HCT116 (cell line): Measurements from ENCODE around the gene DNAJC10.

Experiments
- ATF3 ChIP-seq: IDR thresholded peaks from 2 replicates; pipeline ENCODE4 v1.6.1; 2012
- CTCF ChIP-seq, 3 experiments: fragments of 200-600 bp in 1 of 3; sonication (generic) in 1 of 3; IDR thresholded peaks in 2 of 3; conservative IDR thresholded peaks in 1 of 3; 2 replicates each; pipeline ENCODE4 v1.5.1; 2012 to 2017; ENCODE audit warnings: low read depth in 2 of 3, low read length in 2 of 3, antibody characterized with exemption in 1 of 3, borderline replicate concordance in 1 of 3, control low read depth in 1 of 3, mild to moderate bottlenecking in 1 of 3, mixed read lengths in 1 of 3, mixed run types in 1 of 3, moderate library complexity in 1 of 3; ENCODE audit not compliant: insufficient read depth in 1 of 3
- EGR1 ChIP-seq: IDR thresholded peaks from 2 replicates; pipeline ENCODE4 v1.6.1; 2012; ENCODE audit warnings: low read depth
- EZH2 ChIP-seq: fragments of 200-600 bp; sonication (generic); IDR thresholded peaks from 2 replicates; pipeline ENCODE4 v1.6.1; 2017; ENCODE audit warnings: antibody characterized with exemption, mixed run types
- JUND ChIP-seq: IDR thresholded peaks from 2 replicates; pipeline ENCODE4 v1.6.1; 2012
- MAX ChIP-seq: IDR thresholded peaks from 2 replicates; pipeline ENCODE4 v1.6.1; 2012
- POLR2A ChIP-seq: IDR thresholded peaks from 2 replicates; pipeline ENCODE4 v1.7.0; 2011; ENCODE audit warnings: borderline replicate concordance; ENCODE audit not compliant: insufficient read depth, insufficient read length; ENCODE audit errors: extremely low read depth
- RAD21 ChIP-seq: IDR thresholded peaks from 2 replicates; pipeline ENCODE4 v1.6.1; 2012; ENCODE audit warnings: low read depth, mild to moderate bottlenecking
- SRF ChIP-seq: IDR thresholded peaks from 2 replicates; pipeline ENCODE4 v1.6.1; 2012; ENCODE audit warnings: low read depth
- ZFX ChIP-seq: fragments of 450-650 bp; IDR thresholded peaks from 2 replicates; pipeline ENCODE4 v1.6.1; 2017

GRCh38 chr2:182717416-182717815 lies 1.4 kb downstream of the DNAJC10 start:
- no peak for TF ChIP-seq RAD21
- no peak for TF ChIP-seq CTCF (IDR thresholded peaks at IDR 0.05 in 2 of 3, conservative IDR thresholded peaks at IDR 0.05 in 1 of 3; ENCODE audit: borderline replicate concordance in 1 of 3, insufficient read depth in 1 of 3, low read depth in 2 of 3, low read length in 2 of 3)
- TF ChIP-seq MAX, result no peak
- TF ChIP-seq JUND, result no peak
- TF ChIP-seq SRF, result no peak
- TF ChIP-seq EZH2, result no peak
- no peak for TF ChIP-seq ATF3
- TF ChIP-seq EGR1, result no peak
- TF ChIP-seq POLR2A, result no peak
- TF ChIP-seq ZFX, result no peak
